IgD-negative memory B cell (primary cell): ENCODE results near the gene NKAIN1. TPM values are rescaled to one million over a fixed set of nuclear protein-coding genes. Genes with fewer than 3 reads are reported as not detected.
"Not testable (repeated sequence)": the region's sequence is repeated elsewhere in the genome, so short reads cannot be mapped to it uniquely, and the experiment has no call there.

Experiments
- H3K27ac Mint-ChIP-seq, 3 donors: one replicate each; pipeline ENCODE4 v1.8.0; 2020 to 2022; ENCODE audit warnings: mild to moderate bottlenecking in 3 of 3, mixed read lengths in 3 of 3, moderate library complexity in 1 of 3
- H3K27me3 Mint-ChIP-seq: one replicate; pipeline ENCODE4 v1.8.0; 2021; ENCODE audit warnings: mixed read lengths
- H3K36me3 Mint-ChIP-seq: one replicate; pipeline ENCODE4 v1.8.0; 2020; ENCODE audit warnings: mild to moderate bottlenecking, mixed read lengths
- H3K4me1 Mint-ChIP-seq, 3 donors: one replicate each; pipeline ENCODE4 v1.8.0; 2020 to 2022; ENCODE audit warnings: mixed read lengths in 3 of 3, mild to moderate bottlenecking in 1 of 3
- H3K4me3 Mint-ChIP-seq, 4 donors: one replicate each; pipeline ENCODE4 v1.8.0; 2020 to 2022; ENCODE audit warnings: mild to moderate bottlenecking in 4 of 4, mixed read lengths in 4 of 4, moderate library complexity in 3 of 4
- H3K9me3 Mint-ChIP-seq, 3 donors: one replicate each; pipeline ENCODE4 v1.8.0; 2020 to 2021; ENCODE audit warnings: mixed read lengths in 3 of 3, mild to moderate bottlenecking in 1 of 3
- polyA plus RNA-seq: library from polyadenylated mRNA; unstranded; fragments of 300-500 nt; fragmentation: Illumina TruSeq; gene quantifications from one replicate; pipeline ENCODE4 v1.2.3, GENCODE V29; 2021

The NKAIN1 gene
- polyA plus RNA-seq, 1 donor from 2014 or later: not detected

GRCh38 chr1:31193729-31194128 lies 46.0 kb downstream of the NKAIN1 start:
- H3K4me1 Mint-ChIP-seq: no peaks in the 10 kb centered on the region
- H3K27me3 Mint-ChIP-seq: peaks cover 4% of the 10 kb centered on the region
- H3K4me3 Mint-ChIP-seq: no peak overlapping the region
- H3K27ac Mint-ChIP-seq: no peak overlapping the region
- H3K9me3 Mint-ChIP-seq: no peaks in the 10 kb centered on the region
- peaks cover 2% of the 10 kb centered on the region for H3K36me3 Mint-ChIP-seq

- Mint-ChIP-seq H3K4me3 (no peak overlapping the region), H3K9me3 (peaks cover 0 to under 1% (median 0%) of the 10 kb centered on the region in 3 donors), H3K27me3 (peaks cover 6% of the 10 kb centered on the region), H3K4me1 (no peaks in the 10 kb centered on the region), H3K27ac (no peak overlapping the region), H3K36me3 (peaks cover 2% of the 10 kb centered on the region)
Observed at GRCh38 chr1:31191281-31191680, 48.4 kb downstream of the NKAIN1 start.

- no peaks in the 10 kb centered on the region for H3K36me3 Mint-ChIP-seq
- H3K9me3 Mint-ChIP-seq: peaks cover 0 to 1% (median 0%) of the 10 kb centered on the region in 3 donors
- H3K27ac Mint-ChIP-seq: no peak overlapping the region
- H3K4me1 Mint-ChIP-seq: no peaks in the 10 kb centered on the region
- H3K27me3 Mint-ChIP-seq: peaks cover 6% of the 10 kb centered on the region
- no peak overlapping the region for H3K4me3 Mint-ChIP-seq
Observed at GRCh38 chr1:31189696-31190674, 49.7 kb downstream of the NKAIN1 start.

- H3K36me3 Mint-ChIP-seq: no peaks in the 10 kb centered on the region
- H3K4me3 Mint-ChIP-seq: no peak overlapping the region
- no peak overlapping the region for H3K27ac Mint-ChIP-seq
- H3K4me1 Mint-ChIP-seq: peaks cover 0 to 5% (median 1%) of the 10 kb centered on the region in 3 donors
- peaks cover 42% of the 10 kb centered on the region for H3K27me3 Mint-ChIP-seq
- H3K9me3 Mint-ChIP-seq: peaks cover 0 to 3% (median 0%) of the 10 kb centered on the region in 3 donors
Observed at GRCh38 chr1:31183927-31184554, 55.6 kb downstream of the NKAIN1 start.

GRCh38 chr1:31183126-31183525 lies 56.6 kb downstream of the NKAIN1 start:
- no peaks in the 10 kb centered on the region for H3K36me3 Mint-ChIP-seq
- H3K9me3 Mint-ChIP-seq: peaks cover 0 to 3% (median 0%) of the 10 kb centered on the region in 3 donors
- H3K27ac Mint-ChIP-seq: no peak overlapping the region
- H3K4me1 Mint-ChIP-seq: peaks cover 0 to 7% (median 1%) of the 10 kb centered on the region in 3 donors
- peak overlapping the region in 1 of 4 donors; percentile 86 for H3K4me3 Mint-ChIP-seq
- peaks cover 45% of the 10 kb centered on the region for H3K27me3 Mint-ChIP-seq

- Mint-ChIP-seq H3K9me3 (peaks cover 0 to 3% (median 0%) of the 10 kb centered on the region in 3 donors), H3K4me3 (no peak overlapping the region), H3K27ac (no peak overlapping the region), H3K27me3 (peaks cover 45% of the 10 kb centered on the region), H3K36me3 (no peaks in the 10 kb centered on the region), H3K4me1 (peaks cover 0 to 7% (median 1%) of the 10 kb centered on the region in 3 donors)
Observed at GRCh38 chr1:31182352-31182751, 57.3 kb downstream of the NKAIN1 start.

GRCh38 chr1:31181515-31182343 lies 58.0 kb downstream of the NKAIN1 start:
- Mint-ChIP-seq H3K4me3 (no peak overlapping the region), H3K27me3 (peaks cover 40% of the 10 kb centered on the region), H3K36me3 (no peaks in the 10 kb centered on the region), H3K9me3 (peaks cover 0 to 3% (median 0%) of the 10 kb centered on the region in 3 donors), H3K4me1 (peaks cover 0 to 7% (median 1%) of the 10 kb centered on the region in 3 donors), H3K27ac (no peak overlapping the region)

GRCh38 chr1:31180338-31180737 lies 59.3 kb downstream of the NKAIN1 start:
- Mint-ChIP-seq H3K36me3 (no peaks in the 10 kb centered on the region), H3K4me1 (peaks cover 0 to 7% (median 1%) of the 10 kb centered on the region in 3 donors), H3K27ac (no peak overlapping the region), H3K4me3 (peak overlapping the region in 2 of 4 donors; percentile 52 to 68), H3K9me3 (peaks cover 0 to 2% (median 0%) of the 10 kb centered on the region in 3 donors), H3K27me3 (peaks cover 40% of the 10 kb centered on the region)

- not testable (repeated sequence) for H3K36me3 Mint-ChIP-seq, H3K4me1 Mint-ChIP-seq, H3K4me3 Mint-ChIP-seq, H3K27ac Mint-ChIP-seq, H3K9me3 Mint-ChIP-seq
- H3K27me3 Mint-ChIP-seq: peaks cover 28% of the 10 kb centered on the region
Observed at GRCh38 chr1:31176291-31176690, 63.4 kb downstream of the NKAIN1 start.

GRCh38 chr1:31170486-31170735 lies 69.3 kb downstream of the NKAIN1 start:
- H3K4me1 Mint-ChIP-seq: no peaks in the 10 kb centered on the region
- peaks cover 10% of the 10 kb centered on the region for H3K27me3 Mint-ChIP-seq
- no peaks in the 10 kb centered on the region for H3K36me3 Mint-ChIP-seq
- H3K27ac Mint-ChIP-seq: no peak overlapping the region
- no peak overlapping the region for H3K4me3 Mint-ChIP-seq
- H3K9me3 Mint-ChIP-seq: no peaks in the 10 kb centered on the region

- Mint-ChIP-seq H3K4me3 (peak overlapping the region in 1 of 4 donors; percentile 41), H3K27me3 (peaks cover 5% of the 10 kb centered on the region), H3K9me3 (no peaks in the 10 kb centered on the region), H3K27ac (no peak overlapping the region), H3K4me1 (peaks cover 0 to 4% (median 2%) of the 10 kb centered on the region in 3 donors), H3K36me3 (no peaks in the 10 kb centered on the region)
Observed at GRCh38 chr1:31166462-31166861, 73.2 kb downstream of the NKAIN1 start.

- Mint-ChIP-seq H3K9me3 (no peaks in the 10 kb centered on the region), H3K4me1 (peaks cover 3 to 4% (median 4%) of the 10 kb centered on the region in 3 donors), H3K4me3 (no peak overlapping the region), H3K27me3 (peaks cover 5% of the 10 kb centered on the region), H3K36me3 (no peaks in the 10 kb centered on the region), H3K27ac (no peak overlapping the region)
Observed at GRCh38 chr1:31164291-31164690, 75.4 kb downstream of the NKAIN1 start.

- peaks cover 3 to 4% (median 4%) of the 10 kb centered on the region in 3 donors for H3K4me1 Mint-ChIP-seq
- H3K9me3 Mint-ChIP-seq: no peaks in the 10 kb centered on the region
- H3K36me3 Mint-ChIP-seq: no peaks in the 10 kb centered on the region
- H3K27me3 Mint-ChIP-seq: peaks cover 5% of the 10 kb centered on the region
- no peak overlapping the region for H3K27ac Mint-ChIP-seq
- no peak overlapping the region for H3K4me3 Mint-ChIP-seq
Observed at GRCh38 chr1:31163866-31164265, 75.8 kb downstream of the NKAIN1 start.

- H3K4me1 Mint-ChIP-seq: peaks cover 3 to 4% (median 4%) of the 10 kb centered on the region in 3 donors
- no peaks in the 10 kb centered on the region for H3K27me3 Mint-ChIP-seq
- no peak overlapping the region for H3K4me3 Mint-ChIP-seq
- no peak overlapping the region for H3K27ac Mint-ChIP-seq
- H3K9me3 Mint-ChIP-seq: no peaks in the 10 kb centered on the region
- H3K36me3 Mint-ChIP-seq: no peaks in the 10 kb centered on the region
Observed at GRCh38 chr1:31161571-31161970, 78.1 kb downstream of the NKAIN1 start.
